Activated gamma-delta T cell (primary cell): ENCODE measurements around the gene OR6X1.
"Not testable (repeated sequence)": the region's sequence is repeated elsewhere in the genome, so short reads cannot be mapped to it uniquely, and the experiment has no call there.

Experiments
- DNase-seq: peaks from one replicate; lab custom pipeline; 2025; lab: John Stamatoyannopoulos, UW

Gene OR6X1

DNA sequence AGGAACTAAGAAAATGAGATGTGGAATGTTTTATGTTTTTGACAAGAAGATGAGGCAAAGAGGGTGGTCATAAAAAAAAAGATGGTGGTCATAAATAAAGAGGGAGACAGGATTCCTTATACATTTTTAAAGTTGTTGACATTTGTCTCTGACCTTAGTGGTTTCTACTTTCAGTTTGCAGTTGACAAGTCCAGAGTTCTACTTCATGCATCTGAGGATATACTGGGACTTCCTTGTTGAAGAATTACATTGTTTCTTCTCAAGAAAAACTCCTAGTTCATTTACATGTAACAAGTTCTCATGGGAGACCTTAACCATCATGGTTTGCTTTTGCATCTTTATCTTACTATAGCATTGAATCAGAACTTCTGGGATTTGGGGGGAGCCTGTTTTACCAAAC is 1.2 kb downstream of the OR6X1 start:
- no peak for DNase-seq

GRCh38 chr11:123751781-123752180 is 2.5 kb downstream of the OR6X1 start:
- DNase-seq, result no peak

GRCh38 chr11:123748349-123748748 is 6.0 kb downstream of the OR6X1 start:
- not testable (repeated sequence) for DNase-seq

GRCh38 chr11:123745764-123746451 is 8.4 kb downstream of the OR6X1 start:
- DNase-seq, result no peak

DNA sequence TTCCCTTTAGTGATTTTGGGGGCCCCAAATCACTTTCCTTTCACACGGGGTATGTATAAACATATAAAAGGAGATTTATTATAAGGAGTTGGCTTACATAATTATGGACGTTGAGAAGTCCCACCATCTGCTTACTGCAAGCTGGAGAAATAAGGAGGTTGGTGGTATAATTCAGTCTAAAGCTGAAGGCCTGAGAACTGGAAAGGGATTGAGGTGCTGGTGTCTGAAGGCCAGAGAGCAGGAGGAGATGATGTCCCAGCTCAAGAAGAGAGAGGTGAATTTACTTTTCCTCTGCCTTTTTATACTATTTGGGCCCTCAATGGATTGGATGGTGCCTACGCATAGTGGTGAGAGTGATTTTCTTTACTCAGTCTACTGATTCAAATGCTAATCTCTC is 11.6 kb downstream of the OR6X1 start:
- no peak for DNase-seq

DNA sequence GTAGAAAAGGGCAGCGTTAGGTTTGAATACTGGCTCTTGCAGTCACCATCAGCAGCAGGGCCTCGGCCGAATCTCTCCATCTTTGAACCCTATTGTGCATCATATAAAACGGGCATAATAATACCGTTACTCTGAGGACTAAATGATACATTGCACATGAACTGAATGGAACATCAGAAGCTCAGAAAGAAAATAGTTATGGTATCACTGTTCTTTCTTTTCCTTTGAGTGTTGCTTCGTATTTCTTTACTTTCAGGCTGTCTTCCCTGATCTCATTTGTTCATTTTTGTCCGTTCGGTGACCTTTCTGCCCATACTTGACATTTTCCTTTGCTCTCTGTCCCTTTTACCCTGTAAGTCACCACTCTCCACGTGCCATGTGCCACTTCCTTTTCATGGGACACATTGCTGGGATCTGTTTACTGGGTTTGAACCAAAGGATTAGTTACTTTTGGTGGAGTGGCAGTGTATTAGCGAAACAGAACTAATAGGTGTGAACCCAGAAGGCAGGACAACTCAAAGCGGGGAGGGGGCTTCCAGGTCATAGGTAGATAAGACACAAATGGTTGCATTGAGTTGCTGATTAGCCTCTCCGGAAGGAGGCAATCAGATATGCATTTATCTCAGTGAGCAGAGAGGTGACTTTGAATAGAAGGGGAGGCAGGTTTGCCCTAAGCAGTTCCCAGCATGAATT is 12.1 kb downstream of the OR6X1 start:
- DNase-seq, result no peak

DNA sequence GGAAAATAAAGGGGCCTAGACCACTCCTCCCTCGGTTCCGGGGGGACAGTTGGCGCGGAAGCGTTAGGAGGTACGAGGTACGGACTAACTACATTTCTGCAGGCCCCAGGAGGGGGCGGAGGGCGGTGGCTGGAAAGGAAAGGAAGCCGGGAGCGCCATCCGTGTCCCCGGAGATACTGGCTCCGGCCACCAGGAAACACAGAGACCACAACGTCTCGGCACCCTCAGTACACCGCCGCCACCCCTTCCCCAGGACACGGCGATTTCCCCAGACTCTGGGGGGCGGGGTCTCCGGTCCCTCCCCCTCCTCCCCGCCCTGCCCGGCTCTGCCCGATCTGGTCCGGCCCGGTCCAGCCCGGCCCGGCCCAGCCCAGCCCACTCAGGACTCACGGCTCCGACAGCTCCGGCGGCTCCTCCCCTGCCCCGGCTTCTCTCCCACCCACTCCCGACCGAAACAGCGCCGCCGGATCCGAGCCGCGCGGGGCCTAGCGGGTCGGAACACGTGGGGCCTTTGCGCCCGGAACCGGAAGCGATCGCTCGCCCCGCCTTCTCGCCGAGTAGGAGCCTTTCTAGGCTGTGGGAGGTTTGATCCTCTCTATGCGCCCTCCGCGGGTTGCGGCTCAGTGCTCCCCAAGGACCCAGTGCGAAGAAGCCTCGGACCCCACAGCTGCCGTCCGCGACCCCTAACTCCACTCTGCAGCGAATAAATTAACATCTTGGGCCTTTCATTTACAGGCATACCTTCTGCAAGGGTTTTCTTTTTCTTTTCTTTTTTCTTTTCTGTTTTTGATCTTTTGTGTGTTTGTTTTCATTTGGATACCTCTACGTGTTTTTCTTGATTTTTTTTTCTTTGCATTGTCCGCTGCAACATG is 12.9 kb downstream of the OR6X1 start, which contains the start of gene ZNF202:
Gene ZNF202 (minus strand): TSS at position 502 of the 872 bp plus-strand sequence. CDS start 10,772 bp downstream, outside the sequence.
- peak; percentile 83 for DNase-seq

DNA sequence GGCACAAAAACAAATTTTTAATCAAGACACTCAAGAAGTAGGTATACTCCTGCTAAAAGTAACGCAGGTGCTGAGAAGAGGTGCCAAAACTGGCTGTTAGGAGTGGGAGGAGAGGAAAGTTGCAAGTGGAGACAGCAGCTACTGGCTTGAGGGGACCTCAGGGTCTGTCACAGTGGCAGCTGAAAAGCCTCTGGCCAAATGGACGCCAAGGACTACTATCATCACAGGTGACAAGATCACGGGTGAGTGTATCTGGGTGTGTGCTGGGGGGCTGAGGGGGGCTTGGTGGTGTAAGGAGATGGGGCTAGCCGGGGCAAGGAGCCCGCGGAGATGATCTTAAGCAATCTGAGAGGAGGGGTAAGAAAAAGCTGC is 13.5 kb downstream of the OR6X1 start:
- DNase-seq, result no peak

DNA sequence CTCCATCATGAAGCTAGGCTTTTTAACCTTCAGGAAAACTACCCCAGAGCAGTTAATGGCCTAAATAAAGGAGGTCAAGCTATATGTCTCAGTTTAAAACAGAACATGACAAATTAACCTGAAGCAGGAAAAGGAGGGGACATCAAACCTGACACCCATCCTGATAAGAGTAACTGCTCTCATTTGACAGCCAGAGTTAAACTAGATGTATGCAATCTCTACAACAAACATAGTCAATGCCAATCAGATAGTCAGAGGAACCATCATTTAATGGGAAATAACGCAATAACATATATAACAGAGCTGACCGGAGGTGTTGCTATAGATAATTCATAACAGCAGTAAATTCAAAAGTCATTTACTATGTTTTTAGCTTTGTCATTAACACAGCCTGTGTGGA is 15.9 kb downstream of the OR6X1 start:
- no peak for DNase-seq

DNA sequence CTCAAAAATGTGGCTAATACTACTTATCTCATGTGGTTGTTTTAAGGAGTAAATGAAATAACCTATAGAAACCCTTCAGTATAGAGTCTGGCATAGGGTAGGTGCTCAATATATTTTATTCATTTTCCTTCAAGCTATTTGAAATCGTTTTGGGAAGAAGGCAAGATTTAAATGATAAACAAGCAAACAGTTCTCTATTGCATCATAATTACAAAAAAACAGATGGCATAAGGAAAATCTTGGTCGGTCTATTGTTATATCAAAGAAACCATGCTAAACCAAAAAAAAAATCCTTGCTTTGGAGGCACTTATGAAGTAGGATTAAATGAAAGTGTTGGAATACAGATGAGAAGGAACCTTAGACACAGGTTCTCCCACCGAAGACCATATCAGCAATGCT is 17.5 kb downstream of the OR6X1 start:
- DNase-seq, result no peak

- DNase-seq, result no peak
These were observed 24.7 kb downstream of the OR6X1 start for GRCh38 chr11:123729602-123730001.

DNA sequence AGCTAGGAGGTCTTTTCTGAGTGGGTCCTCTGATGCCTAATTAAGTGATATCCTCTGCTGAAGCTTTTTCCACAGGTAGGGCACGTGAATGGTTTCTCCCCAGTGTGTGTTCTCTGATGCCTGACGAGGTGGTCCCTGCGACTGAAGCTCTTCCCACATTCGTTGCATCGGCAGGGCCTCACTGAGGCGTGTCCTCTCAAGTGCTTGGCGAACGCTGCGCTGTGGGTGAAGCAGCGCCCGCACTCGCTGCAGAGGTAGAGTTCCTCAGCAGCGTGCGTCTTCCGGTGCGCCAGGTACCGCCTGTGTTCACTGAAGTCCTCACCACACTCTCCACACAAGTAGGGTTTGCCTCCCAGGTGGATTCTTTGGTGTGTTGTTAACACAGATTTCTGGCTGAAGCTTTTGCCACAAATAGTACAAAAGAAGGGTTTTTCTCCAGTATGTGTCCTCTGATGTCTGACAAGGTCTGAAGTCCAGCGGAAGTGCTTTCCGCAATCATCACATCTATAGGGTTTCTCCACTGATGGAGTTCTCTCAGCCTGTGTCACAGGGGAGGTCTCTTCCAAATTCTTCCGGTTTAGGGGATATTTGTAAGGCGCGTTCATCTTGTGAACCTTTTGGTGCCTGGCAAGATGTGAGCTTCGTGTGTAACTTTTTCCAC is 28.2 kb downstream of the OR6X1 start:
- no peak for DNase-seq

DNA sequence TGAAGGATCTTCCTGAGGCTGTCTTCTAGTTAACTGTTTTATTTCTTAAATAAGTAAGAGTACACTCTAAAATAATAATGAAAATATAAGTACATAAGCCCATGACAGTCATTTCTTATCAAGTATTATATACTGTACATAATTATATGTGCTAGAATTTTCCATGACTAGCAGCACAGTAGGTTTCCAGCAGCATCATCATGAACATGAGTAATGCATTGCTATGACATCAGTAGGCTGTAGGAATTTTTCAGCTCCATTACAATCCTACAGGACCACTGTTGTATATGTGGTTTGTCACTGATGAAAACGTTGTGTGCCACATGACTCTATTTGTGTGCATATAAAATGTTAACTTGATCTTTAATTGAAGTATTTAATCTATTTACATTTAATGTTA is 34.9 kb downstream of the OR6X1 start:
- DNase-seq, result no peak

- no peak for DNase-seq
These were observed 35.8 kb downstream of the OR6X1 start for GRCh38 chr11:123718469-123718868.

DNA sequence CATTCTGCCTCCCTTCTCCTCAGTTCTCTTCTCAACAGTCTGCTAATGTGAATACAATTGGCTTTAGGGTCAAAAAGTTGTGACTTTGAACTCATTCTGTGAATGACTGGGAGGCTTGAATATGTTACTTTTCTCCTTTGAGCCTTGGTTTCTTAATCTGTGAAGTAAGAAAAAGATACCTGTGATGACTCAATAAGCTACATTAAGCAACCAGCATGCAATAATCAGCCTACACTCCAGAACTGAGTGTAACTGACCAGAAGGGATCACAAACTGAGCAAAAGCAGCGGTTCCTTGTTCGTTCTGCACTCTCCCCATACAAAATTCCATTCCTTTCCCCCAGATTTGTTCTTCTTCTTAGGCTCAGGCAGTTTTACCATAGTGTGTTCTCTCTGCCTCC is 36.3 kb downstream of the OR6X1 start:
- DNase-seq, result no peak

DNA sequence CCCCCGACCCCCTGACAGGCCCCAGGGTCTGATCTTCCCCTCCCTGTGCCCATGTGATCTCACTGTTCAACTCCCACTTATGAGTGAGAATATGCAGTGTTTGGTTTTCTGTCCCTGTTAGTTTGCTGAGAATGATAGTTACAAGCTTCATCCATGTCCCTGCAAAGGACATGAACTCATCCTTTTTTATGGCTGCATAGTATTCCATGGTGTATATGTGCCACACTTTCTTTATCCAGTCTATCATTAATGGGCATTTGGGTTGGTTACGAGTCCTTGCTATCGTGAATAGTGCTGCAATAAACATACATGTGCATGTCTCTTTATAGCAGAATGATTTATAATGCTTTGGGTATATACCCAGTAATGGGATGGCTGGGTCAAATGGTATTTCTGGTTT is 41.7 kb downstream of the OR6X1 start:
- not testable (repeated sequence) for DNase-seq

DNA sequence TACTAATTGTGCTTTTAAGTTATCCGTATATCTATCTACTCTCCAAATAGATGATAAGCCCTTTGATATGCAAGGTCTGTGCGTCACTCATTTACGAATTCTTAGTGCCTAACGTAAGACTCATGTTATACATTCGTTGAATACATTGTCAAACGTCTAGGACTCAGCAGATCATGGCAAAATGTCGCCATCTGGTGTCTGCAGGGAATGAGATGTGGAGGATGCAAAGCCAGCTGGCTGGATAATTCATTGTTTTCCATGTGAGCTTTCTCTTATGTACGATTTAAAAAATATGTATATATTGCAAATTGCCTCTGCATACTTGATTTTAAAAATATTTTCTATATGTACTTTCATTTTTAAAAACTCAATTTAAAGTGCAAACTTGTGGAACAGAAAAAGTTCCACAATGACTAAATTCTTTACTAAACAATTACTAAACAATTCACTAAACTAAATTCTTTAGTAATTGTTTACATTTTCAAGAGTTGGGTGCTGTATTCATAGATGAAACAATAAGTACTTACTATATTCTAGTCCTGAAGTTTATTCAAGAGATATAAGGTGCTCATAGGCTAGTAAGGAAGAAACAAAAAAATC is 46.6 kb downstream of the OR6X1 start:
- DNase-seq, result no peak

- DNase-seq, result no peak
These were observed 47.1 kb downstream of the OR6X1 start for GRCh38 chr11:123707206-123707605.

DNA sequence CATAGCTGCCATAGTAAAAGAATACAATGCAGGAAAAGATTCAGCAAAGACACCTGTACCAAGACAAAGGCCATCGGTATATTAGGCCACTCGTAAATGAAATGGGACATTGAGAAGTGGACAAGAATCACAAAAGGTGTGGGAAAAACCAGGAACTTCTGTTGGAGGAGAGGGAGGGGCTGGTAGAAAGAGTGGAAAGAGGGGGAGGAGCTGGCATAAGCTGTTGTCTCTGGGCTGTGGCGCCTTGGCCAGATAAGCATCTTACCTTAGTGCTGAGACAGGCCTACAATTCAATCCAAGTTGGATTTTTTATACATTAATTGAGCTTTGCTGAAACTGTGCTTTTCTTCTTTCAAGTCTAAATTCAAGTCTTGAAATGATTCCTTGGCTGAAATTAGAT is 50.0 kb downstream of the OR6X1 start:
- no peak for DNase-seq
